Endothelial cell (in vitro differentiated cells): ENCODE measurements around the gene GPT2. TPM values are rescaled to one million over a fixed set of nuclear protein-coding genes. Genes with fewer than 3 reads are reported as not detected.
A peak's percentile ranks its signal among the peaks of the same experiment; 100 is the strongest.
"Not testable (repeated sequence)": the region's sequence is repeated elsewhere in the genome, so short reads cannot be mapped to it uniquely, and the experiment has no call there.

Experiments
- DNase-seq: peaks from one replicate; pipeline ENCODE4 v3.0.0; 2021; ENCODE audit warnings: low spot score
- H3K27ac Mint-ChIP-seq: one replicate; pipeline ENCODE4 v1.8.0; 2021; ENCODE audit warnings: mixed read lengths, inconsistent platforms; ENCODE audit not compliant: unreplicated experiment
- H3K27me3 Mint-ChIP-seq: one replicate; pipeline ENCODE4 v1.8.0; 2021; ENCODE audit warnings: mild to moderate bottlenecking, moderate library complexity, mixed read lengths, inconsistent platforms; ENCODE audit not compliant: unreplicated experiment
- H3K36me3 Mint-ChIP-seq: one replicate; pipeline ENCODE4 v1.8.0; 2021; ENCODE audit warnings: mild to moderate bottlenecking, low read depth, mixed read lengths, inconsistent platforms; ENCODE audit not compliant: unreplicated experiment
- H3K4me1 Mint-ChIP-seq: one replicate; pipeline ENCODE4 v1.8.0; 2021; ENCODE audit warnings: mild to moderate bottlenecking, mixed read lengths, inconsistent platforms; ENCODE audit not compliant: unreplicated experiment
- H3K4me3 Mint-ChIP-seq: one replicate; pipeline ENCODE4 v1.8.0; 2021; ENCODE audit warnings: mild to moderate bottlenecking, mixed read lengths, inconsistent platforms; ENCODE audit not compliant: unreplicated experiment
- H3K9me3 Mint-ChIP-seq: one replicate; pipeline ENCODE4 v1.8.0; 2021; ENCODE audit warnings: mixed read lengths, inconsistent platforms; ENCODE audit not compliant: unreplicated experiment
- total RNA-seq: library from RNA; stranded (reverse); fragmentation: NEBNext Ultra II Directional; extraction: Animal tissue kit (Norgen Biotek cat#: 25700); gene quantifications from one replicate; pipeline ENCODE4 v1.2.1, GENCODE V29; 2021; ENCODE audit not compliant: unreplicated experiment
- TF ChIP-seq, protein P1 (sequence below): fragments of 200-600 bp; sonication (generic); IDR thresholded peaks from one replicate; pipeline ENCODE4 v1.5.0; 2021; ENCODE audit warnings: antibody characterized with exemption; ENCODE audit not compliant: unreplicated experiment

The GPT2 gene
- total RNA-seq, 1 donor from 2014 or later: 15.6 TPM

DNA sequence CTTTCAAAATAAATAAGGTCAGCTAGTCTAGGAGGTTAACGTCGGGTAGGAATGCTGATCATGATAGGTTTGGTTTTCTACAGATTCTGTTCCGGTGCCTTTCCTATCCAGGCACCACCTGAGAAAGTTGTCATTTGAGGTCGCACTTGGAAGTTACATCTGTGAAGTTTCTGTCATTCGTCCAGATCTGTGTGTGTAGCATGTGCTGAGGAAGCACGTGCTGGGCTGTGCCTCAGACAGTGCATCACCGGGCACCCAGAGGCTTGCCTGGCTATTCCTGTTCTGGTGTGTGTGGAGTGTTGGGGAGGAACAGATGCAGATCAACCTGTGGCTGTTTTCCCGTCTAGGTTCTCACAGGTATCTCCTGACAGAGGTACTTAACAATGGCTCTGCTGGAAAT is 46.7 kb downstream of the GPT2 start:
- TF ChIP-seq, protein P1, sequence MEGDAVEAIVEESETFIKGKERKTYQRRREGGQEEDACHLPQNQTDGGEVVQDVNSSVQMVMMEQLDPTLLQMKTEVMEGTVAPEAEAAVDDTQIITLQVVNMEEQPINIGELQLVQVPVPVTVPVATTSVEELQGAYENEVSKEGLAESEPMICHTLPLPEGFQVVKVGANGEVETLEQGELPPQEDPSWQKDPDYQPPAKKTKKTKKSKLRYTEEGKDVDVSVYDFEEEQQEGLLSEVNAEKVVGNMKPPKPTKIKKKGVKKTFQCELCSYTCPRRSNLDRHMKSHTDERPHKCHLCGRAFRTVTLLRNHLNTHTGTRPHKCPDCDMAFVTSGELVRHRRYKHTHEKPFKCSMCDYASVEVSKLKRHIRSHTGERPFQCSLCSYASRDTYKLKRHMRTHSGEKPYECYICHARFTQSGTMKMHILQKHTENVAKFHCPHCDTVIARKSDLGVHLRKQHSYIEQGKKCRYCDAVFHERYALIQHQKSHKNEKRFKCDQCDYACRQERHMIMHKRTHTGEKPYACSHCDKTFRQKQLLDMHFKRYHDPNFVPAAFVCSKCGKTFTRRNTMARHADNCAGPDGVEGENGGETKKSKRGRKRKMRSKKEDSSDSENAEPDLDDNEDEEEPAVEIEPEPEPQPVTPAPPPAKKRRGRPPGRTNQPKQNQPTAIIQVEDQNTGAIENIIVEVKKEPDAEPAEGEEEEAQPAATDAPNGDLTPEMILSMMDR: no peak
- H3K4me3 Mint-ChIP-seq: no peak overlapping the region
- DNase-seq: no peak
- H3K36me3 Mint-ChIP-seq: peaks cover 7% of the 10 kb centered on the region
- no peak overlapping the region for H3K27ac Mint-ChIP-seq
- H3K27me3 Mint-ChIP-seq: no peaks in the 10 kb centered on the region
- H3K9me3 Mint-ChIP-seq: no peaks in the 10 kb centered on the region
- H3K4me1 Mint-ChIP-seq: no peaks in the 10 kb centered on the region

DNA sequence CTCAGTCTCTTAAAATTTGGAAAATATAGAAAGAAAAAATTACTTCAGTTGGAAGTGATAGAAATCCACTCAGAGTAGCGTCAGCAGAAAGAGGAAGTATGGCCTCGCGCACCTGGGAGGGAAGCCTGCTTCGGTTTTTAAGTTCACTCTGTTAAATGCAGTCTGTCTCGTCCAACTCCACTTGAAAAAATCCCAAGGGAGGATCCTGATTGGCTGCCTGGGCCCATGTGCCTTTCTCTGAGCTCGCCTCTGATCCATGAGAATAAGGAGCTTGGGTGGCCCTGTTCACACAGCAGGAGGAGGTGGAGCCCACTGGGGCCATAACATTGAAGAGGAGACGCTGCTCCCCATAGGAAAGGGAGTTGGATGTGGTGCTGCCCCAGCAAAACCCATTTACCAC is 48.6 kb downstream of the GPT2 start:
- TF ChIP-seq, protein P1: no peak
- H3K4me3 Mint-ChIP-seq: no peak overlapping the region
- no peaks in the 10 kb centered on the region for H3K9me3 Mint-ChIP-seq
- no peaks in the 10 kb centered on the region for H3K4me1 Mint-ChIP-seq
- H3K36me3 Mint-ChIP-seq: no peaks in the 10 kb centered on the region
- H3K27me3 Mint-ChIP-seq: no peaks in the 10 kb centered on the region
- no peak overlapping the region for H3K27ac Mint-ChIP-seq
- no peak for DNase-seq

DNA sequence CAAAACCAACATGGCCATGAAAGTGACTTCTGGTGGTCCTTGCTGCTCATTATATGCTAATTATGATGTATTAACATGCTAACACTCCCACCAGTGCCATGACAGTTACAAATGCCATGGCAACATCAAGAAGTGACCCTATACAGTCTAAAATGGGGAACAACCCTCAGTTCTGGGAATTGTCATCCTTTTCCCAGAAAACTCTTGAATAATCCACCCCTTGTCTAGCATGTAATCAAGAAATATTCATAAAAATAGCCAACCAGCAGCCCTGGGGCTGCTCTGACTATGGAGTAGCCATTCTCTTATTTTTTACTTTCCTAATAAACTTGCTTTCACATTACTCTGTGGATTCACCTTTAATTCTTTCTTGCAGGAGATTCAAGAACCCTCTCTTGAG is 53.4 kb downstream of the GPT2 start:
- TF ChIP-seq, protein P1: no peak
- Mint-ChIP-seq H3K4me1 (no peaks in the 10 kb centered on the region), H3K4me3 (no peak overlapping the region), H3K27ac (no peak overlapping the region), H3K36me3 (no peaks in the 10 kb centered on the region), H3K9me3 (no peaks in the 10 kb centered on the region), H3K27me3 (no peaks in the 10 kb centered on the region)
- DNase-seq: no peak

DNA sequence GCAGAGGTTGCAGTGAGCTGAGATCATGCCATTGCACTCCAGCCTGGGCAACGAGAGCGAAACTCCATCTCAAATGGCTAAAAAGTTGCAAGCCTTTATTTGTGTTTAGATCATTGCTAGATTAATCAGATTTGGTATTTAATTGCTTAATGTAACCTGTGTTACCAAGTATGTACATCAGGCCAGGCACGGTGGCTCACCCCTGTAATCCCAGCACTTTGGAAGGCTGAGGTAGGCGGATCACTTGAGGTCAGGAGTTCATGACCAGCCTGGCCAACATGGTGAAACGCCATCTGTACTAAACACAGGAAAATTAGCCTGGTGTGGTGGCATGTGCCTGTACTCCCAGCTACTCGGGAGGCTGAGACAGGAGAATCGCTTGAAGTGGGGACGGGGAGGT is 60.6 kb downstream of the GPT2 start:
- not testable (repeated sequence) for H3K27me3 Mint-ChIP-seq, H3K4me1 Mint-ChIP-seq, H3K36me3 Mint-ChIP-seq, H3K4me3 Mint-ChIP-seq, H3K9me3 Mint-ChIP-seq, DNase-seq, H3K27ac Mint-ChIP-seq

DNA sequence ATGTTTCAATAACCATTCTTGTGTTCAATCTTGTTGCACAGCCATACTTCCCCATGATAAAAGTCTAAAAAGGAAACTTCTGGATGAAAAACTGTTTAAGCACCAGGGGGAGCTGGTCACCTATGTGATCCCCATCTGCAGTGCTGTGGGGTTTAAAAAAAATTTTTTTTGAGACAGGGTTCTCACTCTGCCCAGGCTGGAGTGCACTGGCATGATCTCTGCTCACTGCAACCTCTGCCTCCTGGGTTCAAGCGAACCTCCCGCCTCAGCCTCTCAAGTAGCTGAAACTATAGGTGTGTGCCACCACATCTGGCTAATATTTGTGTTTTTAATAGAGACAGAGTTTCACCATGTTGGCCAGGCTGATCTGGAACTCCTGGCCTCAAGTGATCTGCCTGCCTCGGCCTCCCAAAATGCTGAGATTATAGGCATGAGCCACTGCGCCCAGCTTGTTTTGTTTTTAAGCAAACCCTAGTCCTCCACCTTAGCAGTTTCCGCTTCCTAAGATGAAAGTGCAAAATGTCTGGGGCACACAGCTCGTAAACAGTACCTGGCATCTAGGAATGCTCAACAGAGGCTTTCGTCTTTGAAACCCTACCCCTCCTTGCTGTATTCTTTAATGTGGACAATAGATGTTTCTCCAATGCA is 63.9 kb downstream of the GPT2 start:
- Mint-ChIP-seq H3K27ac (no peak overlapping the region), H3K36me3 (no peaks in the 10 kb centered on the region), H3K9me3 (no peaks in the 10 kb centered on the region), H3K4me1 (no peaks in the 10 kb centered on the region), H3K27me3 (no peaks in the 10 kb centered on the region), H3K4me3 (no peak overlapping the region)
- DNase-seq: peak; percentile 52
- TF ChIP-seq, protein P1: peak; percentile 26
